Daoy (cell line): ENCODE data around the gene ANXA4. TPM values are rescaled to one million over a fixed set of nuclear protein-coding genes. Genes with fewer than 3 reads are reported as not detected.
"Not testable (repeated sequence)": the region's sequence is repeated elsewhere in the genome, so short reads cannot be mapped to it uniquely, and the experiment has no call there.

Source experiments
- DNase-seq: peaks from one replicate; pipeline ENCODE4 v3.0.0-alpha.2; 2015; ENCODE audit warnings: low read depth
- total RNA-seq: library from RNA; depleted of rRNA; stranded (reverse); fragments of >200 nt; shearing (Covaris generic); gene quantifications from 2 replicates; pipeline ENCODE4 v1.2.3, GENCODE V29; 2014

The ANXA4 gene
- total RNA-seq, 1 experiment from 2014 or later: 7.0 TPM

- DNase-seq: no peak
Measured at GRCh38 chr2:69753659-69754363, 11.9 kb downstream of the ANXA4 start.

- no peak for DNase-seq
Measured at GRCh38 chr2:69754633-69755032, 12.7 kb downstream of the ANXA4 start.

DNA sequence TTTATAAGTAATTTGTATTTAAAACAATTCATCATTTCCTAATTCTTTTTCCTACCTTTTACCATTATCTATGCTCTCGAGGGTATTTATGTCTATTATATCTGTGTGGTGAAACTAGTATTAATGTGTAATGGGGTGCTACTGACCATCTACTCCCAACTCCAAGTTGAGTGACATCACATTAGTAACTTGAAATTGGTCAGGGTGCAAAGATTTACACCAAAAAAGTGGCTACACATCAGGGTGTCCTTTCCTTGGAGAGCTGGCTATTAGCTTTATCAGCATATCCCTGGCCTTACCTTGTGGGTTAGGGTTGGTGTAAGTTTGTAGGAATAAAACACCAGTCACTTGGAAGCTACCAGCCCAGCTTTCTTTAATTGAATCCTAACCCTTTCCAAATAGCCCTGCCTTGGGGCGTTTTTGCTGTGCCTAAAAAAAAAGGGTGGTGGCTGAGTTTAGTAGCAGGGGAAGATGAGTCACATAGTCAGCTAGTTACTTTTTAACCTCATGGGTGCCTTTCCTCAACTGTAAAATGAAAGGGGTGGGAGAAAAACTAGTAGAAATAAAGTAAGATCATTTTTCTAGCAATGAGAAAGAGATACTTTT is 14.0 kb downstream of the ANXA4 start:
- peak; percentile 81 for DNase-seq

- DNase-seq: no peak
Measured at GRCh38 chr2:69762025-69762424, 20.1 kb downstream of the ANXA4 start.

GRCh38 chr2:69762513-69763494 is 20.9 kb downstream of the ANXA4 start:
- DNase-seq: no peak

DNA sequence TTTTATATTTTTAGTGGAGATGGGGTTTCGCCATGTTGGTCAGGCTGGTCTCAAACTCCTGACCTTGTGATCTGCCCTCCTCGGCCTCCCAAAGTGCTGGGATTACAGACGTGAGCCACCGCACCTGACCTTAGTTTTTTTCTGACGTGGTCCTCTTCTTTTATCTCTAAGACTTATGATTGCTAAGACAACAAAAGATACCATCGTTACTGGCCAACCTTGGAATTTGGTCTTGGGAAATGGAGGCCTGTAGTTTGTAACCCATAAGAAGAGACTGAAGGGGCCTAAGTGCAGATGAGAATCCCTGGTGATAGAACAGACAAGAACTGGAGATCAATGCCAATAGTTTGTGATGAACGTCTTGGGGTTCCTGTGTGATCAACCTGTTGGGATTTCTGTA is 21.9 kb downstream of the ANXA4 start:
- not testable (repeated sequence) for DNase-seq

- DNase-seq: no peak
Measured at GRCh38 chr2:69764286-69765095, 22.6 kb downstream of the ANXA4 start.

GRCh38 chr2:69765096-69765380 is 23.1 kb downstream of the ANXA4 start:
- DNase-seq: no peak

DNA sequence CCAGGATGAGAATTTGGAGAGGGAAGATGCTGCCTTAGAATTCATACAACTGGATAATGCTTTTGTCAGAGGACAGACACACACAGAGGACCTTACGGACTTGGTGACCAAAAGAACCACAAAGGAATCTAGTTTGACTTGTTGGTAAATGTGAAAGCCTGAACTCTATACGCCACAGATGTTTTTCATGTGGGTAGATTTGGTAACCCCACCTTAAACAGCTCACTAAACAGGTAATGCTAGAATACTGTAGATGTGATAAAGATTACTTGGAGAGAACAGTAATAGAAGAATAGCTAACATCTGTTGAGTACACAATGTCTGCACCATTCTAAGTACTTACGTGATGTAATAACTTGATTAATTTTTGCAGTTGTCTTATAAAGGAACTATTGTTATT is 24.1 kb downstream of the ANXA4 start:
- no peak for DNase-seq

DNA sequence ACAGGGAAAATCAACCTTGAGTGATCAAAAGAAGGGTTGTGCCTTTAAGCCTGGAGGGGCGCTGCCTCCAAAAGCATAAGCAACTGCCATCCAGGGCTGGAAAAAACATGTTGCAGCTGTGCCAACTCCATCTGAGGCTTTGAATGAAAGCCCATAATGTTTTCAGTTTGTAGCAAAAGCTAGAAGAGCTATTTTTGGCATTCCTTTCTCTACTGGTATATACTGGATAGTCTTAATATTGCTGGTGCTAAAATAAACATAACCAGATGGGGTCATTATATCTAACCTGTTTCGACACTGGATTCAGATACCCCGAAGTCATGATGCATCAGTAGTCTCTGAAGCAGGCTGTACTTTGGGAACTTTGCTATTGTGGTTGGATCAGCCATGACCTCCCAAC is 25.1 kb downstream of the ANXA4 start:
- DNase-seq: no peak

DNA sequence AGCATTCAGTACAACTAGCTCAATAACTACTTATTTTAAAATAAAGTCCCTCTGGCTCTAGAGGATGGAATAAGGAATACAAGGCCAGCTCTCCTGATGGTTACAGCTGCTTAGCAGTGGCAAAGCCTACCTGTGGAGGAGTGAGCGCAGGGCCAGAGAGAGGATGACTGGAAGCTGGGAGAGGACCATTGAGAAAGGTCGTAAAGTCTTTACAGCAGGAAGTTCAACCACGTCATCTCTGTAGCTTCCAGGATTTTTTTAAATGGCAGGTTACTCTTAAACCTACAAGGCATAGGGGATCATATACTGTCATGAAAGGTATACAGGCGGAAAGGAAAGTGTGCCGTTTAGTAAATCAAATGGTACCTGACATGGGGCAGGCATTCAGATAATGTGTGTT is 26.3 kb downstream of the ANXA4 start:
- no peak for DNase-seq

GRCh38 chr2:69768789-69769188 is 26.9 kb downstream of the ANXA4 start:
- no peak for DNase-seq

GRCh38 chr2:69769272-69769671 is 27.3 kb downstream of the ANXA4 start:
- no peak for DNase-seq

DNA sequence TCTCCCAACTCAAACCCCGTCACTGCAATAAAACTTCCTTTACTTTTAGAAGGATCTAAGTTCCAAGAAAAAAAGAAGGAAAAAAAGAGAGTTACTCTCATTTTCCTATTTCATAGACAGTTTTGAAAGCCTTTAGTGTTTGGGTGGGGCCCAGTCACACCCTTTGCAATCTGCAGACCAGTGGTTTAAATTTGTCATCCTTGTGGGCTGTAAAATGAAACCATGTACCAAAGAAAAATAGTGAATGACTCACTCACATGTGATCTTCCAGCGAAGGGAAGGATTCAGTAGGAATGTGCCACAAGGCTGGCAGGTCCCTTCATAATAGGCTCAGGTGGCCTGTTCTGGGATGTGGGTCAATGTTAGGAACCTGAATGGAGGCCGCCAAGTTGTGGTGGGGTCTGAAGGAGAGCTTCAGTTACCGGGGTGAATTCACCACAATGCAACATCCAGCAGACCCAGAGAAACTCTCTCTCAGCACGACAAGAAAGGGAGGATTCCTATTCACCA is 28.3 kb downstream of the ANXA4 start:
- DNase-seq: peak; percentile 80

DNA sequence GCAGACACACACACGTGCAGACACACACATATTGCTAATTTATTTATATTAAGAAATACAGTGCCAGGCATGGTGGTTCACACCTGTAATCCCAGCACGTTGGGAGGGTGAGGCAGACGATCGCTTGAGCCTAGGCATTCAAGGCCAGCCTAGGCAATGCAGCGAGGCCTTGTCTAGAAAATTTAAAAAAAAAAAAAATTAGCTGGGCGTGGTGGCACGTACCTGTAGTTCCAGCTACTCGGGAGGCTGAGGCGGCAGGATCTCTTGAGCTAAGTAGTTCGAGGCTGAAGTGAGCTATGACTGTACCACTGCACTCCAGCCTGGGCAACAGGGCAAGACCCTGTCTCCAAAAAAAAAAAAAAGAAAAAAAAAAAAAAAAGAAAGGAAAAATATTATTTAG is 28.8 kb downstream of the ANXA4 start:
- no peak for DNase-seq

- no peak for DNase-seq
Measured at GRCh38 chr2:69771461-69771860, 29.5 kb downstream of the ANXA4 start.

- DNase-seq: peak; percentile 52
Measured at GRCh38 chr2:69773206-69773605, 31.3 kb downstream of the ANXA4 start.

DNA sequence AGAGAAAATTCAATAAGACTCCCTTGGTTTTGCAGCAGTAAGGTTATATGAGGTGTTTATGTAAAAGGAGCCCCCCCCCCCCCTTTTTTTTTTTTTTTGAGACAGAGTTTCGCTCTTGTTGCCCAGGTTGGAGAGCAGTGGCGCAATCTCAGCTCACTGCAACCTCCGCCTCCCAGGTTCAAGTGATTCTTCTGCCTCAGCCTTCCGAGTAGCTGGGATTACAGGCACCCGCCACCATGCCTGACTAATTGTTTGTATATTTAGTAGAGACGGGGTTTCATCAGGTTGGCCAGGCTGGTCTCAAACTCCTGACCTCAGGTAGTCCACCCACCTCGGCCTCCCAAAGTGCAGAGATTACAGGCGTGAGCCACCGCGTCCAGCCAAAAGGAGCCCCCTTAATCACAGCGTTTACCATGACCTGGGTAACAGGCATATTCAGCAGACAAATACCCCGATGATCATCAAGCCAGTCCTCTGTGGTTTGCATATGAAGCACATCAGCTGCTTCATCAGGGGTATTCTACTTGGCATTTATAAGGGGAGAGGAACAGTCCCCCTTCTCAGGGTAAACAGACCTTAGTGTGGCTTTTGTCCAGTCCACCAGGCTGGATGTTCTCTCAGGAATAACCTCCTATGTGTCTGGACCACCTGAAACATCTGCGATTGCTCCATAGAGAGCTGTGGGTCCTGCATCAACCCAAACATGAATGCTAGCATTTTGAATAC is 32.5 kb downstream of the ANXA4 start:
- not testable (repeated sequence) for DNase-seq

GRCh38 chr2:69774984-69775982 is 33.3 kb downstream of the ANXA4 start:
- no peak for DNase-seq
